GM10266 (cell line): ENCODE results near the gene NHSL1.
A peak's percentile ranks its signal among the peaks of the same experiment; 100 is the strongest.

Experiments used
- DNase-seq: peaks from one replicate; pipeline ENCODE4 v3.0.0; 2012; ENCODE audit errors: extremely low spot score
- TF ChIP-seq, protein P1 (sequence below): IDR thresholded peaks from 2 replicates; pipeline ENCODE4 v1.5.1; 2012; ENCODE audit warnings: mild to moderate bottlenecking, low read depth; ENCODE audit not compliant: control insufficient read depth, insufficient read depth; ENCODE audit errors: missing control alignments

Gene NHSL1, protein sequence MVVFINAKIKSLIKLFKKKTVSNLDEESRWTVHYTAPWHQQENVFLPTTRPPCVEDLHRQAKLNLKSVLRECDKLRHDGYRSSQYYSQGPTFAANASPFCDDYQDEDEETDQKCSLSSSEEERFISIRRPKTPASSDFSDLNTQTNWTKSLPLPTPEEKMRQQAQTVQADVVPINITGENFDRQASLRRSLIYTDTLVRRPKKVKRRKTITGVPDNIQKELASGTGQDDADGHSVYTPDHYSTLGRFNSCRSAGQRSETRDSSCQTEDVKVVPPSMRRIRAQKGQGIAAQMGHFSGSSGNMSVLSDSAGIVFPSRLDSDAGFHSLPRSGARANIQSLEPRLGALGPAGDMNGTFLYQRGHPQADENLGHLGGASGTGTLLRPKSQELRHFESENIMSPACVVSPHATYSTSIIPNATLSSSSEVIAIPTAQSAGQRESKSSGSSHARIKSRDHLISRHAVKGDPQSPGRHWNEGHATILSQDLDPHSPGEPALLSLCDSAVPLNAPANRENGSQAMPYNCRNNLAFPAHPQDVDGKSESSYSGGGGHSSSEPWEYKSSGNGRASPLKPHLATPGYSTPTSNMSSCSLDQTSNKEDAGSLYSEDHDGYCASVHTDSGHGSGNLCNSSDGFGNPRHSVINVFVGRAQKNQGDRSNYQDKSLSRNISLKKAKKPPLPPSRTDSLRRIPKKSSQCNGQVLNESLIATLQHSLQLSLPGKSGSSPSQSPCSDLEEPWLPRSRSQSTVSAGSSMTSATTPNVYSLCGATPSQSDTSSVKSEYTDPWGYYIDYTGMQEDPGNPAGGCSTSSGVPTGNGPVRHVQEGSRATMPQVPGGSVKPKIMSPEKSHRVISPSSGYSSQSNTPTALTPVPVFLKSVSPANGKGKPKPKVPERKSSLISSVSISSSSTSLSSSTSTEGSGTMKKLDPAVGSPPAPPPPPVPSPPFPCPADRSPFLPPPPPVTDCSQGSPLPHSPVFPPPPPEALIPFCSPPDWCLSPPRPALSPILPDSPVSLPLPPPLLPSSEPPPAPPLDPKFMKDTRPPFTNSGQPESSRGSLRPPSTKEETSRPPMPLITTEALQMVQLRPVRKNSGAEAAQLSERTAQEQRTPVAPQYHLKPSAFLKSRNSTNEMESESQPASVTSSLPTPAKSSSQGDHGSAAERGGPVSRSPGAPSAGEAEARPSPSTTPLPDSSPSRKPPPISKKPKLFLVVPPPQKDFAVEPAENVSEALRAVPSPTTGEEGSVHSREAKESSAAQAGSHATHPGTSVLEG (N-terminal part only)

DNA sequence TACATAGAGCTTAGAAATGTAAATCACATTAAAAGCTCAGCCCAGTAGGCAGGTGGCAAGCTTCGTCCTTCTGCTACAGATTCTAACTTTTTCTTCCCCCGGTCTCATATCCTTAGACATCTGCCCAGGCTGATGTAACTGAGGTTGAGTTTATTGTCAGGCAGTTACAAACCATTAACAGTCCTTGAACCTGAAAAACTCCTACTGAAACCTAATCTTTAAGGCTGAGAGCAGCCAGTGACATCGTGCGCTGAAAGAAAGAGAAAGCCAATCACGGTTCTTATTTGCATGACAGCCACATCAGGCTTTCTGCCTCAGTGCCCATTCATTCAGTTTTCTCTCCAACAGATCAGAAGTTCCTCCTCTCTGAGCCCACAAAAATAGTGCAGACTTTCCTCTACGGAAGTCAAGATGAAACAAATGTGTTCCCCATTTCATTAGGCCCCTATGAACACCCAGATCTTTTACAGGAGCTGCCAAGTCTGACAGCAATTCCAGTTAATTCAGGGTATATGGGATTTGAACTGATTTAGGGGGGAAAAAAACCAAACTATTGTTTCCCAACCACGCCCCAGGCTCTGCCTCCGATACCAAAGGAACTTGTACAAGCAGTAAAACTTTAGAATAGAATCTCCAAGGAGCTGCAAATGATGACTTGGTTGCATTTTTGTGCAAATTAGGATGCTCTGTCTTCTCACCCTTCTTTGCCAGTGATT lies at the start of gene NHSL1:
Gene NHSL1 (minus strand): TSS at position 192 of the 716 bp plus-strand sequence. CDS start 204 bp downstream, outside the sequence.
- TF ChIP-seq, protein P1, sequence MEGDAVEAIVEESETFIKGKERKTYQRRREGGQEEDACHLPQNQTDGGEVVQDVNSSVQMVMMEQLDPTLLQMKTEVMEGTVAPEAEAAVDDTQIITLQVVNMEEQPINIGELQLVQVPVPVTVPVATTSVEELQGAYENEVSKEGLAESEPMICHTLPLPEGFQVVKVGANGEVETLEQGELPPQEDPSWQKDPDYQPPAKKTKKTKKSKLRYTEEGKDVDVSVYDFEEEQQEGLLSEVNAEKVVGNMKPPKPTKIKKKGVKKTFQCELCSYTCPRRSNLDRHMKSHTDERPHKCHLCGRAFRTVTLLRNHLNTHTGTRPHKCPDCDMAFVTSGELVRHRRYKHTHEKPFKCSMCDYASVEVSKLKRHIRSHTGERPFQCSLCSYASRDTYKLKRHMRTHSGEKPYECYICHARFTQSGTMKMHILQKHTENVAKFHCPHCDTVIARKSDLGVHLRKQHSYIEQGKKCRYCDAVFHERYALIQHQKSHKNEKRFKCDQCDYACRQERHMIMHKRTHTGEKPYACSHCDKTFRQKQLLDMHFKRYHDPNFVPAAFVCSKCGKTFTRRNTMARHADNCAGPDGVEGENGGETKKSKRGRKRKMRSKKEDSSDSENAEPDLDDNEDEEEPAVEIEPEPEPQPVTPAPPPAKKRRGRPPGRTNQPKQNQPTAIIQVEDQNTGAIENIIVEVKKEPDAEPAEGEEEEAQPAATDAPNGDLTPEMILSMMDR = no peak
- peak; percentile 42 for DNase-seq

DNA sequence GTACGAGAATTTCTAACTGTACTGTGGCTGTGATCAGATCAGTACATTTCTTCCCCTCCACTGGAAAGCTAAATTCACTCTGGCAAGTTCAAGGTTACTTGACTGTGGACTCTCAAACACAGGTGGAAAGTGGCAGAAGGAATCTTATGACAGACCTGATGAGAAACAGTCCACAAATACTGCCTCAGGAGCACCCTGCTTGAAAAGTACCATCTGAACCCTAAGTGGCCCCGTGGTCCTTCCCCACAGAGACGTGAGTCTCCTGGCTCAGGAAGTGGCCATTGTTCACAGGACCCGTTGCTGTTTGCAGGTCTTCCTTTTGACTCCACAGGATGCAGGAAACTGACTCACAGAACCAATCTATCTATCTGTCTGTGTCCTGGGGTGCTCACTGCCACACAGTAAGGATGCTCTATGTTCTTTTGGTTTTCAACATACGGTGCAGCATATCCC lies 47.5 kb upstream of the NHSL1 start:
- no peak for DNase-seq
- TF ChIP-seq, protein P1 = no peak

DNA sequence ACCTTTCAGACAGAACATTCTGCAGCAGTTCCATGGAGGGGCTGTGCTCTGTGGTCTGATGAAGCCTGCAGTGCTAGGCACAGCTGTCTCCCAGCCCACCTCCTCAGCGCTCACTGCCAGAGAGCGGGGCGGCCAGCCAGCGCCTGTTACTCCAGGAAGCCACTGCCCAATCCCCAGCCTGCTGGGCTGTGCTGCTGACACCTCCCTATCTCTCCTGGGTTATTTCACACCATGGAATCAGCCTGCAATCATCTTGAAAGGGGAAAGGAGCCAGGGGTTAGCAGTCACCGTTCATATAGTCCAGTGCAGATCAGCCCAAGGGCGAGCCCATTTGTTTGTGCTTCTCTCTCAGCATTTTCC lies 46.3 kb upstream of the NHSL1 start:
- DNase-seq = no peak
- TF ChIP-seq, protein P1 = no peak

DNA sequence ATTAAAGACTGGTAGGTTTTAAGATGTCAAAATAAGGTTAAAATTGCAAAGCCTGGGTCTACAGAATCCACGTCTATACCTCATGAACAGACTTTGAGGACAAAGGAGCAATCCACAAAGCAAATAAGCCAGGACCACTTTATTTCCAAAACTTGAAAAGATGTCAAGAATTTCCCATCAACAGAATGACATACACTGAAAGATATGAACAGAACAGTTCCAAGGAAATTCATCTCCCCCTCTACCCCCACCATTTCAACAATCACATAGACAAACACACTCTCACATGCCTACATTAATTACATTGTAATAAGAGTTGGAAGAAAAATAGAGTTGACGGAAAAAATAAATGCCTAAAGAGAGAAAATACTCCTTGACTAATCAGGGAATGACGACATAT lies 45.2 kb upstream of the NHSL1 start:
- no peak for DNase-seq
- TF ChIP-seq, protein P1 = no peak

DNA sequence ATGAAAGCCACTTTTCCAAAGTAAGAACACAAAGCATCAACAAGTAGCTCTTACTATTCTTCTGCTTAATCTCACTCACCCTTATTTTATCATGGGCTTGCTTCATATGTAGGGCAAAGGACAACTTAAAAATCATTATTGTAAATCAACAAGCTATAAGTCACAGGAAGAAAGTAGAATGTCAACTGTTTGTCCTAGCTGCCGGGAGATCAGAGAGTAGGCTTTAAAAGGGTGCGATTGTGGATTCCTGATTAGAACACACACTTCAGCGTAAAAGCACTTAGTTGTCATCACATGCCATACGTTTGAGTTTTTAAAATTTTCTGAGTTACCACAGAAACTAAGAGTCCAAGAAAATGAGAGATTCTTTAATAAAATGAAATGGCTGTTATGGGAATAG lies 44.4 kb upstream of the NHSL1 start:
- no peak for DNase-seq
- TF ChIP-seq, protein P1 = no peak

DNA sequence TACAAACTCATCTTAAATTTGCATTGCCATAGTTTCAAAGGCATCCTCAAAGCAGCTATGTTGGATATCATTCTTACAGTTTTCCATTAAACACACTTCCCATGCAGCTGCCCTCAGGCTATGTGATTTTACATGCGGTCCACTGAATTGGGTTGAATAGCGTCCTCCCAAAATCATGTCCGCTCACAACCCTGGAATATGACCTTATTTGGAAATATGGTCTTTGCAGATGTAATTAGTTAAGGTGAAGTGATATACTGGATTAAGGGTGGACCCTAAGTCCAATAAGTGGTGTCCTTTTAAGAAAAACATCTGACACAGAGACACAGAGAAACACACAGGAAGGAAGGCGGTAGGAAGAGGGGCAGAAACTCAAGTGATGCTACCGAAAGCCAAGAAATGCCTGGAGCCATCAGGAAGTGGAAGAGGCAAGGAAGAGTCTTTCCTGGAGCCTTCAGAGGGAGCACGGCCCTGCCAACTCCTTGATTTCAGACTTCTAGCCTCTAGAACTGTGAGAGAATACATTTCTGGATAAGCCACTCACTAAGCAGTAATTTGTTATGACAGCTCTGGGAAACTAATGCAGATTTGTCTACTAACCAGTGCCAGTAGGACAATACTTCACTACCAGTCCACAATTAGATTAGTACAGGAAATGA lies 42.7 kb upstream of the NHSL1 start:
- no peak for DNase-seq
- TF ChIP-seq, protein P1 = no peak
